Stimulated activated CD4-positive, alpha-beta T cell treated with anti-CD3 and anti-CD28 coated beads, Interleukin-15, amount 100 ng/mL, for 48 hours (primary cell): ENCODE results near the gene ZFP69B.
"Not testable (repeated sequence)": the region's sequence is repeated elsewhere in the genome, so short reads cannot be mapped to it uniquely, and the experiment has no call there.

Experiments used
- DNase-seq, 2 donors: peaks; one replicate each; pipeline ENCODE4 v3.0.0-alpha.2; 2020; ENCODE audit warnings: low read depth in 2 of 2

Gene ZFP69B

DNA sequence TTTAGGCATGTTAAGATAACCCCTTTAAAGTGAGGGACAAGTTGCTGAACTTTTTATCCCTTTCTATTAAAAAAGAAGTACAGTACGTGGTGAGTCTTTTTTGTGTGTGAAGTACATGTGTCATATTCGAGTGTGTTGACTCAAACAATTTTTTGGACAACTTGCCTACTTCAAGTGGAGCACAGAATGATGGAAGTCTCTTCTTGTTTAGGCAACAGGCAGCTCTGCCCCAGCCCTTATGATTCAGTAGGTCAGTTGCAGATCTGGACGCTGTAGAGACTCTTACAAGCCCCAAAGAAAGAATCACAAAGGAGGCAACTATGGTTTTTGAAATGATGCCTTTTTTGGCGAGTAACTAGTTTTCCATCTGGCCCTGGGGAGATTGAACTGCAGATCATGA lies 14.4 kb upstream of the ZFP69B start:
- no peak for DNase-seq

DNA sequence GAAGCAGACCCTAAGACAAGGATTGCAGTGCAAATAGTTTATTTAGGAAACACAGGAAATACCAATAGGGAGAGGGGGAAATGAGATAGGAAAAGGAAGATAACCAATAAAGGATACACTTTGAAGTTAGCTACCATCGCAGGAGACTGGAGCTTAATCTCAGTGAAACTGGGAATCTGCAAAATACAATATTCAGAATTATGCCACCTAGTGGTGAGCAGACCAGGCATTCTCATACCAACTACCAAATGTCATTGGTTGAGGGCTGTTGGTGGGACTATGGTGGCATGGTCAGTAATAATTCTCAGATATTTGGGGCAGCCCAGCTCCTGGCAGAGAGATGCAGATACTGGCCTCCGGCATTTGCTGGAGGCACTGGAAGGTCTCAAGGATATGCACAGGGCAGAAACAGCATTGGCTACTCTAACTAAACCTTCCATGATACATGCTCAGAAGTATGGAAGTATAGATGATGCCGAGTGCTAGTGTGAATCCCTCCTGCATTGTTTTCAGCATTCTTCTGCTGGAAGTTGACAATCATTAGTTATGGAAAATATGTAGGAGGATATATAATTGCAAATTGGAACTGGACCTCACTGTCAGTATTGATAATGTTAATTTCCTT lies 11.8 kb upstream of the ZFP69B start:
- no peak for DNase-seq

- DNase-seq, result no peak
These were observed 11.0 kb upstream of the ZFP69B start for GRCh38 chr1:40439247-40439646.

- DNase-seq, result peak; percentile 79 to 83
These were observed 390 bp downstream of the ZFP69B start for GRCh38 chr1:40450495-40451237.

- DNase-seq, result no peak
These were observed 936 bp downstream of the ZFP69B start for GRCh38 chr1:40451238-40451585.

DNA sequence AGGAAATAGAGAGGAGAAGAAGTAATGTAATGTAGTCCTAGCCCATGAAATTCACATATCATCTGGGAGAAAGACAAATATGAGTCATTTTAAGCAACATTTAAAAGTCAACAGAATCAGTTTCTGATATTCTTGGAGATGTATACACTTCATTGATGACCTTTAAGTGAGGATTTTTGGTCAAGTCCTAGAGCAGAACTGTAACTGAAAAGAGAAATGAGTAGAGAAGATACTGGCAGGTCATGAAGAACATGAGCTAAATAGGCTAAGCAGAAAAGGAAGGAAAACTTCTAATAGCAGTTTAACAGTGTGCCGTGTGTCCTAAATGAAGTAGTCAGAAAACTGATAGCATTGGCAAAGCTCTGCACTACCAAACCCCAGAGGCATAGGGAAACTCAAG lies 4.6 kb downstream of the ZFP69B start:
- no peak for DNase-seq

- no peak for DNase-seq
These were observed 12.8 kb downstream of the ZFP69B start for GRCh38 chr1:40462956-40463590.

GRCh38 chr1:40469327-40469726 lies 19.1 kb downstream of the ZFP69B start:
- no peak for DNase-seq

- DNase-seq, result no peak
These were observed 25.0 kb downstream of the ZFP69B start for GRCh38 chr1:40475268-40475667.

DNA sequence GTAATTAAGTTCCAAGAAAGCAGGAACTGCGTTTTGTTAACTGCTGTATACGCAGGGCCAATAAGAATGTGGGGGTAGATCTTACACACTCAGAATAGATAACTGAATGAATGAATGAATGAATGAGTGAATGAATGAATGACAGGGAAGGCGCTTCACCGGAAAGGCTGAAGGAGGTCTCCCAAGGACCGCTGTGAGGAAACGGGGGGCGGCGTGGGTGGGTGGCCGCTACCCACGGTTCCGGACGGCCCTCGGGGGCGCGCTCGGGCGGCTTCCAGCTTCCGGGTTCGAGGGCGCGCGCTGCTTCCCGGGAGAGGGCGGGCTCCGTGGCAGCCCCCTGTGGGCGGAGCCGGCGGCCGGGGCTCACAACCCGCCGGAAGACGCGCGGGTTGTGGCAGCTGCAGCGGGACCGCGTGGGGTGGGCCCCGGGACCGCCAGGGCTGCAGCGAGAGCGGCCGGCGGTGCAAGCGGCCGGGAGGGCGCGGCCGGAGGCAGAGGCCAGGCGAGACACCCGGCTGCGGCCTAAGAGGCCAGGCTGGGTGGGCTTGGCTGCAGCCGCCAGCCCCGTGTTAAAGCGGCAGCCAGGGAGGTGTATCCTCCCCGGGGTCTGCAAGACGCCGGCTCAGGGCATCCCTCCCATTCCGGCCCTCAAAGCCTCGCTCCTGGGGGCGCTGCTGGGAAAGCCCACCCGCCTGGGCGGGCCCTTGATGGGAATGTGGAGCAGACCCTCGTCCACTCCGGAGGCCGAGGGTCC lies 26.8 kb downstream of the ZFP69B start, which contains the start of gene ZFP69:
TSS of gene ZFP69 (plus strand) at position 367 of the 754 bp plus-strand sequence. CDS start 2,072 bp downstream, outside the sequence.
- DNase-seq, result peak; percentile 30 to 53

DNA sequence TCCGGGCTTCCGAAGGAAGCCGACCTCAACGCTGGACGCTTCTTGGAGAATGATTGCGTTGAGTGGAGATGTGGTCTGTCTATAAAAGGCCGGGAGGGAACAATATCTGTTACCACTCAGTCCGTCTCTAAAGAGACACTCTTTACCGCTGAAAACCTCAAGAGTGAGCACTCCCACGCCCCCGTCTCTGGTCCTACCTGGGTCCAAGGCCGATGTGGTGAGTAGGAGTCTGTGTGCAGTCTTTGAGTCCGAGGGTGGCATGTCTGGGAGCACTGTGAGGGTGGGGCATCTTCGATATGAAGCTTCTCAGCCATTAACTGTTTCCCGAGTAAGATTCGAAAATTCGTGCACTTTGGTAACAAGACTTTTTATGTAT lies 27.4 kb downstream of the ZFP69B start:
- no peak for DNase-seq

DNA sequence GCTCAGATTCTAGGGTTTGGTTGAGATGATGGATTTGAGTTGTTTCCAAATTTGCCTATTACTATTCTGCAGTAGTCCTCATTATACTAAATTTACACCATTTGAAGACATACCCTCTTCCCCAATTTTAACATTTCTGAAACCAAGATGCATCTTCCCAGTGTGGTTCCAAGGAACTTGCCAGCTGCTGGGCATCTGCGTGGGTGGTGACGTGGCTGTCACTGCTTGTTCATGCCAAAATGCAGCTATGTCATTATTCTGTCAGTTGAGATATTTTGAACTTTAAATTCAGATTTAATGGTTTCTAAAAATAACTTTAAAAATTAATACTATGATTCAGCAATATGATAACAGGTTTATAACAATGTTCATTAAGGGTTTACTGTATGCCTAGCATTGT lies 28.0 kb downstream of the ZFP69B start:
- no peak for DNase-seq

GRCh38 chr1:40479156-40479555 lies 28.9 kb downstream of the ZFP69B start:
- no peak for DNase-seq

- DNase-seq, result no peak
These were observed 45.1 kb downstream of the ZFP69B start for GRCh38 chr1:40495315-40495903.

GRCh38 chr1:40502651-40503050 lies 52.4 kb downstream of the ZFP69B start:
- not testable (repeated sequence) for DNase-seq

DNA sequence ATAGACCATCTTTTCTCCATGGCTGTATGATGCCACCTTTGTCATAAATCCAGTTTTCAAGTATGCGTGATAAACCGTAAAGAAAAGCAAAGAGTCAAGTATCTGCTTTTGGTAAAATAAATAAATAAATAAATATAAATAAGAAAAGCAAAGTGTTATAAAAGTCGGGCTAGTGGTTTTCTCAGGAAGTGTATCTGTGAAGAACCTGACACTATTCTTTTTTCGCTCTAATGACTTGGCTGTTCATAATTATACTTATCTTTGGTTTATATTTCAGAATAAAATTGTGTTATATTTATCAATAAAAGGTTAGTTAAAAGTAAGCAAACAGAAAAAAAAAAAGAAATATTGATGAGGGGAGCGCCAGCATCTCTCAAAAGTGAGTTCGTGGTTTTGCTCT lies 57.7 kb downstream of the ZFP69B start:
- DNase-seq, result no peak

- peak; percentile 73 to 84 for DNase-seq
These were observed 58.4 kb downstream of the ZFP69B start, which contains the start of gene EXO5 for GRCh38 chr1:40508375-40509341. Gene EXO5, plus strand, starts transcription at chr1:40508767. Its CDS starts 5,778 bp downstream, at chr1:40514545.
